GM21515 (cell line): ENCODE measurements around the gene NEMF.
A peak's percentile ranks its signal among the peaks of the same experiment; 100 is the strongest.
"Not testable (repeated sequence)": the region's sequence is repeated elsewhere in the genome, so short reads cannot be mapped to it uniquely, and the experiment has no call there.

Source experiments
- ATAC-seq: cut with Tn5 transposase; IDR thresholded peaks from one replicate; pipeline ENCODE4 v1.9.1; 2021; ENCODE audit not compliant: unreplicated experiment

The NEMF gene

GRCh38 chr14:49876563-49877127 is 24.1 kb upstream of the NEMF start:
- ATAC-seq: no peak

DNA sequence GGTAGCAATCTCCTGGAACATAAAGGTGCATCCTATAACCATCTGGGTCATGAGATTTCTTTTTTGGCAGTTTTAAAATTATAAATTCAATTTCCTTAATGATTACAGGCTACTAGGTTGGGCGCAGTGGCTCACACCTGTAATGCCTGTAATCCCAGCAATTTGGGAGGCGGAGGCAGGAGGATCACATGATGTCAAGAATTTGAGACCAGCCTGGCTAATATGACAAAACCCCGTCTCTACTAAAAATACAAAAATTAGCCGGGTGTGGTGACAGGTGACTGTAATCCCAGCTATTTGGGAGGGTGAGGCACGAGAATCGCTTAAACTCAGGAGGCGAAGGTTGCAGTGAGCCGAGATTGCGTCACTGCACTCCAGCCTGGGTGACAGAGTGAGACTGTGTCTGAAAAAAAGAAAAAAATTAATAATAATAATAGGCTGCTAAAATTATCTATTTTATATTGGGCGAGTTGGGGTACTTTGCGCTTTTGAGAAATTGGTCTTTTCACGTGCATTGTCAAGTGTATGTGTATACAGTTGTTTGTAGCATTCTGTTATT is 23.1 kb upstream of the NEMF start:
- ATAC-seq: no peak

GRCh38 chr14:49873548-49873947 is 21.0 kb upstream of the NEMF start:
- not testable (repeated sequence) for ATAC-seq

DNA sequence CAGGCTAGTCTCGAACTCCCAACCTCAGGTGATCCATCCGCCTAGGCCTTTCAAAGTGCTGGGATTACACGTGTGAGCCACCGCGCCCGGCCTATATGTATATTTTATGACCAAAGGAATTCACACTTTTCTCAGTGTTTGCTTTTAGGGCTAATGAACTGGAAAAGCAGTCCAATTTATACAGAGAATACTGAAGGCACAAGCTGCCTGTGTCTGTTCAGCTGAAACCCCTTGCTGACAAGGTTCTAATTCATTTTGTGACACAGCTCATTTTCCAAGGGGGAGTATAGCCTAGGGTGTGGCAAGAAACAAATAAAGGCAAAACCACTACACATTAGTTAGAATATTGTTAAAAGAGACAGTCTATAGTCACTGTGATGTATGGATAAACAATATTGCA is 18.3 kb upstream of the NEMF start:
- no peak for ATAC-seq

DNA sequence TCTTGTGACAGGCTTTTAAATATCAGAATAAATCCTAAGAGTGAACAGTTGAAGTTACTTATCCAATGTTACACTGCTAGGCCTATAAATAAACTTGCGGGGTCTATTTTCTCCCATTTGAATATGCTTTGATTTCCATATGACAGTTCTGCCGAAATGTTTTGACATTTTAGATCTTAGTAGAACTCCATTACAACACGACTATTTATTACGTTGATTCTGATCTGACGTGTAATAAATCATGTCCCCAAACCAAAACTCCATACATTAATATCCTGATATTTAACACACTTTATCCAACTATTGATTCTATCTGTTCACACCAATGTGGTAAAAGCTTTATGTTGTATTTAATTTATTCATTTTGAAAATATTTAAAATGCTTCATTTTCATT is 16.1 kb upstream of the NEMF start:
- ATAC-seq: no peak

- peak; percentile 79 for ATAC-seq
These were observed 15.5 kb upstream of the NEMF start for GRCh38 chr14:49867831-49868719.

DNA sequence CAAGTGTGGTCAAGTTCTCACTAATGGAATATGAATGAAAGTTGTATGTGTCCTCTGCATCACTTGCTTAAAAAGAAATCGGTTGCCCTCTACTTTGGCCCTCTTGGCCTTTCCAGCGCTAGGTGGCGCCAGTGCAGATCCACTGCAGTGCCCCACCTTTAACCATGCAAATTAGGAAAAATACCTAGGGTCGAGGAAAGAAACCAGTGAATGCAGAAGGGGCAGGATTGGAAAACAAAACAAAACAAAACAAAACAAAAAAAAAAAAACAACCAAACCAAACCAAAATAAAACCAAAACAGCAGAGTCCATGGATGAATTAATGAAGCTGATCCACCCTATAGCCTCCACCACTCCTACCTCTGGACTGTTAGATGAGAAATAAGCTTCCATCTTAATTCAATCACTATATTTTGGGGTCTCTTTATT is 12.9 kb upstream of the NEMF start:
- ATAC-seq: no peak

GRCh38 chr14:49863487-49864281 is 11.1 kb upstream of the NEMF start:
- no peak for ATAC-seq

- peak; percentile 35 for ATAC-seq
These were observed 9.6 kb upstream of the NEMF start for GRCh38 chr14:49862089-49862673.

GRCh38 chr14:49861699-49862088 is 9.1 kb upstream of the NEMF start:
- no peak for ATAC-seq

DNA sequence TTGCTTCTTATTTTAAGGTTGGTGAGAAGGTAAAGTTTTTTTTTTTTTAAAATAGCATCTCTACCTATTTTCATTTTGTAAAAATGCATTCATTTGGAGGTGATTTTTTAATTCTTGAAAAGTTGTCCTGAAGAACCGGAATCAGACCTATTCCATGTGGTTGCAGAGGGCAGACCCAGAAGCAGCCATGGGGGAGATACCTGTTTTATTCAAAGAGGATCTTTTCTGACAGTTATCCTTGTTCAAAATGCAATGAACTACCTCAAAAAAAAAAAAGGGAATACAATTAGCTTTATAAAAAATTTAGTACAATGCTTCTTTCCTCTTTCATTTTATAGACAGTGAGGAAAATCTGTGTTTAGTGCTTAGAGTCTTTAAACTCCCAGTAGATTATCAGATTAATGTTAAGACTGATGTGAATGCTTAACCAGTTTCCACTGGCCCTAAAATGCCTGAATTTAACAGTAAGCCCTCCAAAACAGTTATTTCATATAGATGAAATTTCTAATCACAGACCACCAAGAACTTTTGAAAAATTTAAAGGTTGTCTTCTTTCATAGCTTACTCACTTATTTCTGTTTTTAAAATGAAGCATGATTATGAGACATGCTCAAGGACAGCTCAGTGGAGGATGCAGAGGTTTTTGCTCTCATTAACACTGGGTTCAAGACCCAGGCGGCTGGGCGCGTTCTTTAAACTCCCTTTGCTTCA is 8.6 kb upstream of the NEMF start:
- ATAC-seq: no peak

GRCh38 chr14:49858383-49858782 is 5.8 kb upstream of the NEMF start:
- no peak for ATAC-seq

DNA sequence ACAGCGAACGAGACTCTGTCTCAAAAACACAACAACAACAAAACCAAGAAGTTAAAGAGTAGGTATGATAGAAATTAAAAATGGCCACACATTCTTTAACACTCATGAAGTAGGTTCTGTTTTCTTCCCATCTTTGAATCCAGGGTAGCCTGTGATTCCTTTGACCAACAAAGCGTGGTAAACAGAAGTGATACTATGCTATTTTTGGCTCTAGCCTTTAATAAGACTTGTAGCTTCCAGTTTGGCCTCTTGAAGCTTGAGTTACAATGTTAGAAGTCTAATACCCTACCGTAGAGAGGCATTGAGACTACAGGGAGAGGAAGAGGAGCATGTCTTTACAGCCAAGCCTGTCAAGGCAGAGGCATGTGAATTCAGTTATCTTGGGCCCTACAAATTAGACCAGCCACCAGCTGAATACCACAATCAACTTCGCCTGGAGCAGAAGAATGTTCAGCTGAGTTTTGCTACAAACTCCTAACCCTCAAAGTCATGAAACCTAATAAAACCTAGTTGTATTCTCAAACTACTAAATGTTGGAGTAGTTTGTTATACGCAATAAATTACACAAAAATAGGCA is 4.9 kb upstream of the NEMF start:
- no peak for ATAC-seq

- ATAC-seq: peak; percentile 42
These were observed 1.2 kb upstream of the NEMF start for GRCh38 chr14:49853572-49854375.

DNA sequence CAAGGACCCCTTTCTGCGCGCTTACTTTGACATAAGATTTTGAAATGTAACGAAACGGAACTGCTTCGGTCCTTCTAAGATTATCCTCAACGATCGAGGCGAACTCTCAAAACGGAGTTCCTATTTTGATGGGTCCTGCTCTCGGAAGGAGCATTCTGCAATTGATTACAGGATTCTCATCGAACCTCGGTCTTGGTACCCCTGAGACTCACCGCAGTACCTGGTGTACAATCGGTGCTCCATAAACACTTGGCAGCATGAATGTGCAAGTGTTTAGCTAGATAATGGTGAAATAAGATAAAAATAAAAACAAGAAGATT is 530 bp upstream of the NEMF start:
- peak; percentile 11 for ATAC-seq

DNA sequence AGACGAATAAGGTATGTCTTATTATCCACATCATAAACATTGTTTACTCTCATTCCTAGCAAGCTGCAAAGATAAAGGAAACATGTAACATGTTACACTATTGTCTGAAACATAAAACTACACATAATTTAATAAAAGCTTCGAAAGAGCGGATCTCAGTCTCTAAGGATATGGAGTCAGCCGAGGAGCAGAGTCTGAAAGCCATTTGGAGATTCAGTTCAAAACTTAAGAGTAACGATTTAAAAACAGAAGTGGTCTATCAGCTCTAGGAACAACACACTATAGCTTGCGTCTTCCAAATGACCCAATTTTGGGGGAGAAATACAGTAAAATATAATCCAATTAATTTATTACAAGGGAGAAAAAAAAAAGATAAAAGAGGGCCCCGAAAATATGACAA is 775 bp downstream of the NEMF start:
- ATAC-seq: no peak

GRCh38 chr14:49849213-49849847 is 3.3 kb downstream of the NEMF start:
- no peak for ATAC-seq

- ATAC-seq: no peak
These were observed 23.9 kb downstream of the NEMF start for GRCh38 chr14:49828640-49829039.

DNA sequence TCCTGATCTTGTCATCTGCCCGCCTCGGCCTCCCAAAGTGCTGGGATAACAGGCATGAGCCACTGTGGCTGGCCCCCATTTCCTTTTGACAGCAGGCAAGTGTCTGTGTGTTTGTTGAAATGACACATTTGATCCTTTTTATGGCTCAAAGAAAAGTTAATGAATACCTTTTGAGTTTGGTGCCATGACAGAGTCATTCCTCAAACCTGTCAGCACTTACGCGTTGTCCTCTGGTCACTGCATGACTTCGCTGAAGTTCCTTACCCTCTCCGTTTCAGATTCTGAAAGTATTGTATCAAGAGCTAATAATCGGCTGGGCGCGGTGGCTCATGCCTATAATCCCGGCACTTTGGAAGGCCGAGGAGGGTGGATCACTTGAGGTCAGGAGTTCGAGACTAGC is 32.4 kb downstream of the NEMF start:
- no peak for ATAC-seq
